ENCODE data around the gene SQSTM1. TPM values are rescaled to one million over a fixed set of nuclear protein-coding genes. Genes with fewer than 3 reads are reported as not detected.

Gene SQSTM1
- total and polyA plus RNA-seq, 9 of the 15 experiments (the other 6 are each of a cell fraction or from before 2014, with no cell fraction given) = 5.6 to 148 (median 64.0) TPM

- TF ChIP-seq, protein P1, sequence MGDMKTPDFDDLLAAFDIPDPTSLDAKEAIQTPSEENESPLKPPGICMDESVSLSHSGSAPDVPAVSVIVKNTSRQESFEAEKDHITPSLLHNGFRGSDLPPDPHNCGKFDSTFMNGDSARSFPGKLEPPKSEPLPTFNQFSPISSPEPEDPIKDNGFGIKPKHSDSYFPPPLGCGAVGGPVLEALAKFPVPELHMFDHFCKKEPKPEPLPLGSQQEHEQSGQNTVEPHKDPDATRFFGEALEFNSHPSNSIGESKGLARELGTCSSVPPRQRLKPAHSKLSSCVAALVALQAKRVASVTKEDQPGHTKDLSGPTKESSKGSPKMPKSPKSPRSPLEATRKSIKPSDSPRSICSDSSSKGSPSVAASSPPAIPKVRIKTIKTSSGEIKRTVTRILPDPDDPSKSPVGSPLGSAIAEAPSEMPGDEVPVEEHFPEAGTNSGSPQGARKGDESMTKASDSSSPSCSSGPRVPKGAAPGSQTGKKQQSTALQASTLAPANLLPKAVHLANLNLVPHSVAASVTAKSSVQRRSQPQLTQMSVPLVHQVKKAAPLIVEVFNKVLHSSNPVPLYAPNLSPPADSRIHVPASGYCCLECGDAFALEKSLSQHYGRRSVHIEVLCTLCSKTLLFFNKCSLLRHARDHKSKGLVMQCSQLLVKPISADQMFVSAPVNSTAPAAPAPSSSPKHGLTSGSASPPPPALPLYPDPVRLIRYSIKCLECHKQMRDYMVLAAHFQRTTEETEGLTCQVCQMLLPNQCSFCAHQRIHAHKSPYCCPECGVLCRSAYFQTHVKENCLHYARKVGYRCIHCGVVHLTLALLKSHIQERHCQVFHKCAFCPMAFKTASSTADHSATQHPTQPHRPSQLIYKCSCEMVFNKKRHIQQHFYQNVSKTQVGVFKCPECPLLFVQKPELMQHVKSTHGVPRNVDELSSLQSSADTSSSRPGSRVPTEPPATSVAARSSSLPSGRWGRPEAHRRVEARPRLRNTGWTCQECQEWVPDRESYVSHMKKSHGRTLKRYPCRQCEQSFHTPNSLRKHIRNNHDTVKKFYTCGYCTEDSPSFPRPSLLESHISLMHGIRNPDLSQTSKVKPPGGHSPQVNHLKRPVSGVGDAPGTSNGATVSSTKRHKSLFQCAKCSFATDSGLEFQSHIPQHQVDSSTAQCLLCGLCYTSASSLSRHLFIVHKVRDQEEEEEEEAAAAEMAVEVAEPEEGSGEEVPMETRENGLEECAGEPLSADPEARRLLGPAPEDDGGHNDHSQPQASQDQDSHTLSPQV (IDR thresholded peaks at IDR 0.05) = peak; percentile 77; the same call in 1 of the 2 replicates
- no peak for TF ChIP-seq ZNF347 (CRISPR knock-in tag; IDR thresholded peaks at IDR 0.05; ENCODE audit: low read depth)
- TF ChIP-seq MEF2A (IDR thresholded peaks at IDR 0.05; ENCODE audit: control insufficient read depth, low read depth, low read length) = no peak
- 0 out of 2 replicates have a peak, but pooled peaks have one; percentile 42 for TF ChIP-seq NR1H2 (CRISPR knock-in tag; IDR thresholded peaks at IDR 0.05)
- peak; percentile 97 for TF ChIP-seq POLR2AphosphoS5 (IDR thresholded peaks at IDR 0.05; ENCODE audit: control insufficient read depth, insufficient read depth, low read depth, low read length)
- no peak for TF ChIP-seq ZNF76 (CRISPR knock-in tag; IDR thresholded peaks at IDR 0.05; ENCODE audit: borderline replicate concordance)
- TF ChIP-seq, protein P2, sequence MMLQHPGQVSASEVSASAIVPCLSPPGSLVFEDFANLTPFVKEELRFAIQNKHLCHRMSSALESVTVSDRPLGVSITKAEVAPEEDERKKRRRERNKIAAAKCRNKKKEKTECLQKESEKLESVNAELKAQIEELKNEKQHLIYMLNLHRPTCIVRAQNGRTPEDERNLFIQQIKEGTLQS (IDR thresholded peaks at IDR 0.05) = peak; percentile 48; the same call in 1 of the 2 replicates
- TF ChIP-seq, protein P2 (CRISPR knock-in tag; conservative IDR thresholded peaks at IDR 0.05) = no peak
- peak; percentile 18 for TF ChIP-seq E2F8 (IDR thresholded peaks at IDR 0.05; ENCODE audit: low read depth, partially characterized antibody)
- TF ChIP-seq TAF1 (IDR thresholded peaks at IDR 0.05; ENCODE audit: control insufficient read depth, extremely low read depth, insufficient read depth, low read length, severe bottlenecking) = peak; percentile 74
- TF ChIP-seq NFIC (IDR thresholded peaks at IDR 0.05) = peak; percentile 86
- no peak for TF ChIP-seq HDAC6 (IDR thresholded peaks at IDR 0.05; ENCODE audit: low read depth, low read length)
- TF ChIP-seq ZBED1 (IDR thresholded peaks at IDR 0.05) = 0 out of 2 replicates have a peak, but pooled peaks have one; percentile 45
- TF ChIP-seq MLX (CRISPR knock-in tag; conservative IDR thresholded peaks at IDR 0.05) = no peak
- TF ChIP-seq TCF15 (CRISPR knock-in tag; IDR thresholded peaks at IDR 0.05) = peak; percentile 64; the same call in 1 of the 2 replicates
- TF ChIP-seq RB1 (IDR thresholded peaks at IDR 0.05; ENCODE audit: low read depth) = peak; percentile 97
- TF ChIP-seq NONO (IDR thresholded peaks at IDR 0.05; ENCODE audit: low read depth in 2 of 2, low read length in 1 of 2) = peak; percentile 72 to 95; a peak in 3 of 4 replicates
Observed at GRCh38 chr5:179820483-179821297, at the start of gene SQSTM1 (continued).

All from K562 (cell line).